Measurements from ENCODE around the gene RMND1.

DNA sequence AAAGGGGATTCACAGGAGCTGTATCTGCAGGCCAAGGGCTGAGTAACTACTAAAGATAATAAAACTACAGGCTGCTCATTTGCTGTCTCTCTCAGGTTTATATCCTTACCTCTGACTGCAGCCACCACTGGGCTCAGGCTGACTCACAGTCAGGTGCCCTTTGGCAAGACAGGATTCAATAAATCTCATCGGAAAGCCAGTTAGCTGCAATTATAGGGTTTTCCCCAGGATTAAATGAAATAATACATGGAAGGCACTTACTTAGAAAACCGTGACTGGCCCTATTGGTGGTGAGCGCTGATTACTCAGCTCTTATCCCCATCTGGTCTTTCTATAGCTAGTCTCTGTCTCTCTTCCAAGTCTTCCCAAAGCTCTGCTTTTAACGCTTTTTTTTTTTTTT lies 26.4 kb downstream of the RMND1 start:
- TF ChIP-seq, protein P1, sequence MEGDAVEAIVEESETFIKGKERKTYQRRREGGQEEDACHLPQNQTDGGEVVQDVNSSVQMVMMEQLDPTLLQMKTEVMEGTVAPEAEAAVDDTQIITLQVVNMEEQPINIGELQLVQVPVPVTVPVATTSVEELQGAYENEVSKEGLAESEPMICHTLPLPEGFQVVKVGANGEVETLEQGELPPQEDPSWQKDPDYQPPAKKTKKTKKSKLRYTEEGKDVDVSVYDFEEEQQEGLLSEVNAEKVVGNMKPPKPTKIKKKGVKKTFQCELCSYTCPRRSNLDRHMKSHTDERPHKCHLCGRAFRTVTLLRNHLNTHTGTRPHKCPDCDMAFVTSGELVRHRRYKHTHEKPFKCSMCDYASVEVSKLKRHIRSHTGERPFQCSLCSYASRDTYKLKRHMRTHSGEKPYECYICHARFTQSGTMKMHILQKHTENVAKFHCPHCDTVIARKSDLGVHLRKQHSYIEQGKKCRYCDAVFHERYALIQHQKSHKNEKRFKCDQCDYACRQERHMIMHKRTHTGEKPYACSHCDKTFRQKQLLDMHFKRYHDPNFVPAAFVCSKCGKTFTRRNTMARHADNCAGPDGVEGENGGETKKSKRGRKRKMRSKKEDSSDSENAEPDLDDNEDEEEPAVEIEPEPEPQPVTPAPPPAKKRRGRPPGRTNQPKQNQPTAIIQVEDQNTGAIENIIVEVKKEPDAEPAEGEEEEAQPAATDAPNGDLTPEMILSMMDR (IDR thresholded peaks at IDR 0.05): no peak
- TF ChIP-seq SMC3 (IDR thresholded peaks at IDR 0.05) (no peak), CEBPB (IDR thresholded peaks at IDR 0.05) (no peak), EP300 (IDR thresholded peaks at IDR 0.05) (no peak), JUN (IDR thresholded peaks at IDR 0.05) (no peak), MAZ (IDR thresholded peaks at IDR 0.05; ENCODE audit: borderline replicate concordance, low read depth, low read length) (no peak), POLR2AphosphoS2 (conservative IDR thresholded peaks at IDR 0.05; ENCODE audit: low read length) (no peak), KDM5A (IDR thresholded peaks at IDR 0.05) (no peak), MAFK (IDR thresholded peaks at IDR 0.05; ENCODE audit: partially characterized antibody) (no peak), KDM1A (IDR thresholded peaks at IDR 0.05; ENCODE audit: low read depth) (no peak)
- TF ChIP-seq, protein P2, sequence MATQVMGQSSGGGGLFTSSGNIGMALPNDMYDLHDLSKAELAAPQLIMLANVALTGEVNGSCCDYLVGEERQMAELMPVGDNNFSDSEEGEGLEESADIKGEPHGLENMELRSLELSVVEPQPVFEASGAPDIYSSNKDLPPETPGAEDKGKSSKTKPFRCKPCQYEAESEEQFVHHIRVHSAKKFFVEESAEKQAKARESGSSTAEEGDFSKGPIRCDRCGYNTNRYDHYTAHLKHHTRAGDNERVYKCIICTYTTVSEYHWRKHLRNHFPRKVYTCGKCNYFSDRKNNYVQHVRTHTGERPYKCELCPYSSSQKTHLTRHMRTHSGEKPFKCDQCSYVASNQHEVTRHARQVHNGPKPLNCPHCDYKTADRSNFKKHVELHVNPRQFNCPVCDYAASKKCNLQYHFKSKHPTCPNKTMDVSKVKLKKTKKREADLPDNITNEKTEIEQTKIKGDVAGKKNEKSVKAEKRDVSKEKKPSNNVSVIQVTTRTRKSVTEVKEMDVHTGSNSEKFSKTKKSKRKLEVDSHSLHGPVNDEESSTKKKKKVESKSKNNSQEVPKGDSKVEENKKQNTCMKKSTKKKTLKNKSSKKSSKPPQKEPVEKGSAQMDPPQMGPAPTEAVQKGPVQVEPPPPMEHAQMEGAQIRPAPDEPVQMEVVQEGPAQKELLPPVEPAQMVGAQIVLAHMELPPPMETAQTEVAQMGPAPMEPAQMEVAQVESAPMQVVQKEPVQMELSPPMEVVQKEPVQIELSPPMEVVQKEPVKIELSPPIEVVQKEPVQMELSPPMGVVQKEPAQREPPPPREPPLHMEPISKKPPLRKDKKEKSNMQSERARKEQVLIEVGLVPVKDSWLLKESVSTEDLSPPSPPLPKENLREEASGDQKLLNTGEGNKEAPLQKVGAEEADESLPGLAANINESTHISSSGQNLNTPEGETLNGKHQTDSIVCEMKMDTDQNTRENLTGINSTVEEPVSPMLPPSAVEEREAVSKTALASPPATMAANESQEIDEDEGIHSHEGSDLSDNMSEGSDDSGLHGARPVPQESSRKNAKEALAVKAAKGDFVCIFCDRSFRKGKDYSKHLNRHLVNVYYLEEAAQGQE (IDR thresholded peaks at IDR 0.05): no peak
